Measurements from ENCODE around the gene CD24.
A peak's percentile ranks its signal among the peaks of the same experiment; 100 is the strongest.
"Not testable (repeated sequence)": the region's sequence is repeated elsewhere in the genome, so short reads cannot be mapped to it uniquely, and the experiment has no call there.

The CD24 gene

GRCh38 chr6:106974336-106974998, at the start of gene CD24:
TSS of gene CD24 (minus strand) at chr6:106974729. CDS start at chr6:106974646, 83 bp downstream.
- DNase-seq (ENCODE audit: low read depth in 2 of 2) = no peak

- no peak for DNase-seq (ENCODE audit: low read depth in 2 of 2)
Measured at GRCh38 chr6:107021446-107022185, 47.1 kb upstream of the CD24 start.

- no peak for DNase-seq (ENCODE audit: low read depth in 2 of 2)
Measured at GRCh38 chr6:107020239-107020638, 45.7 kb upstream of the CD24 start.

GRCh38 chr6:107019628-107020027, 45.1 kb upstream of the CD24 start:
- DNase-seq (ENCODE audit: low read depth in 2 of 2) = not testable (repeated sequence)

- DNase-seq (ENCODE audit: low read depth in 2 of 2) = no peak
Measured at GRCh38 chr6:107019047-107019446, 44.5 kb upstream of the CD24 start.

- no peak for DNase-seq (ENCODE audit: low read depth in 2 of 2)
Measured at GRCh38 chr6:107009499-107009898, 35.0 kb upstream of the CD24 start.

- DNase-seq (ENCODE audit: low read depth in 2 of 2) = peak; percentile 38 to 39
Measured at GRCh38 chr6:106997392-106998158, 23.0 kb upstream of the CD24 start.

- no peak for DNase-seq (ENCODE audit: low read depth in 2 of 2)
Measured at GRCh38 chr6:106995640-106996039, 21.1 kb upstream of the CD24 start.

- DNase-seq (ENCODE audit: low read depth in 2 of 2) = not testable (repeated sequence)
Measured at GRCh38 chr6:106989737-106990136, 15.2 kb upstream of the CD24 start.

GRCh38 chr6:106988664-106989063, 14.1 kb upstream of the CD24 start:
- DNase-seq (ENCODE audit: low read depth in 2 of 2) = no peak

- DNase-seq (ENCODE audit: low read depth in 2 of 2) = peak; percentile 87 to 88
Measured at GRCh38 chr6:106981926-106982325, 7.4 kb upstream of the CD24 start.

GRCh38 chr6:106980926-106981325, 6.4 kb upstream of the CD24 start:
- no peak for DNase-seq (ENCODE audit: low read depth in 2 of 2)

- DNase-seq (ENCODE audit: low read depth in 2 of 2) = peak; percentile 48 to 49
Measured at GRCh38 chr6:106979435-106979884, 4.9 kb upstream of the CD24 start.

GRCh38 chr6:106977246-106977645, 2.7 kb upstream of the CD24 start:
- DNase-seq (ENCODE audit: low read depth in 2 of 2) = no peak

GRCh38 chr6:106976270-106976669, 1.7 kb upstream of the CD24 start:
- DNase-seq (ENCODE audit: low read depth in 2 of 2) = no peak

GRCh38 chr6:106975738-106976064, 1.2 kb upstream of the CD24 start:
- no peak for DNase-seq (ENCODE audit: low read depth in 2 of 2)

- no peak for DNase-seq (ENCODE audit: low read depth in 2 of 2)
Measured at GRCh38 chr6:106974999-106975737, 639 bp upstream of the CD24 start.

- DNase-seq (ENCODE audit: low read depth in 2 of 2) = no peak
Measured at GRCh38 chr6:106973836-106974335, 643 bp downstream of the CD24 start.

- no peak for DNase-seq (ENCODE audit: low read depth in 2 of 2)
Measured at GRCh38 chr6:106973018-106973835, 1.3 kb downstream of the CD24 start.

GRCh38 chr6:106972500-106972899, 2.0 kb downstream of the CD24 start:
- DNase-seq (ENCODE audit: low read depth in 2 of 2) = no peak

GRCh38 chr6:106970769-106971168, 3.8 kb downstream of the CD24 start:
- DNase-seq (ENCODE audit: low read depth in 2 of 2) = not testable (repeated sequence)

All from fibroblast of skin of left quadriceps (primary cell).